SU-DHL-6 (cell line): ENCODE results near the gene RAD51B.

Experiments
- EZH2phosphoT487 ChIP-seq: fragments of 200-600 bp; sonication (generic), shearing (Covaris generic); conservative IDR thresholded peaks from 2 replicates; pipeline ENCODE4 v1.6.1; 2018; ENCODE audit warnings: mild to moderate bottlenecking, antibody characterized with exemption, low read length, moderate library complexity, mixed read lengths
- TF ChIP-seq, protein P1 (sequence below): fragments of 200-600 bp; sonication (generic); IDR thresholded peaks from one replicate; pipeline ENCODE4 v1.5.1; 2017; ENCODE audit warnings: antibody characterized with exemption, mild to moderate bottlenecking, low read length, moderate library complexity; ENCODE audit not compliant: insufficient read depth, poor library complexity, severe bottlenecking

- TF ChIP-seq, protein P1, sequence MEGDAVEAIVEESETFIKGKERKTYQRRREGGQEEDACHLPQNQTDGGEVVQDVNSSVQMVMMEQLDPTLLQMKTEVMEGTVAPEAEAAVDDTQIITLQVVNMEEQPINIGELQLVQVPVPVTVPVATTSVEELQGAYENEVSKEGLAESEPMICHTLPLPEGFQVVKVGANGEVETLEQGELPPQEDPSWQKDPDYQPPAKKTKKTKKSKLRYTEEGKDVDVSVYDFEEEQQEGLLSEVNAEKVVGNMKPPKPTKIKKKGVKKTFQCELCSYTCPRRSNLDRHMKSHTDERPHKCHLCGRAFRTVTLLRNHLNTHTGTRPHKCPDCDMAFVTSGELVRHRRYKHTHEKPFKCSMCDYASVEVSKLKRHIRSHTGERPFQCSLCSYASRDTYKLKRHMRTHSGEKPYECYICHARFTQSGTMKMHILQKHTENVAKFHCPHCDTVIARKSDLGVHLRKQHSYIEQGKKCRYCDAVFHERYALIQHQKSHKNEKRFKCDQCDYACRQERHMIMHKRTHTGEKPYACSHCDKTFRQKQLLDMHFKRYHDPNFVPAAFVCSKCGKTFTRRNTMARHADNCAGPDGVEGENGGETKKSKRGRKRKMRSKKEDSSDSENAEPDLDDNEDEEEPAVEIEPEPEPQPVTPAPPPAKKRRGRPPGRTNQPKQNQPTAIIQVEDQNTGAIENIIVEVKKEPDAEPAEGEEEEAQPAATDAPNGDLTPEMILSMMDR, result no peak
- no peak for TF ChIP-seq EZH2phosphoT487
Observed at GRCh38 chr14:68079941-68080697, 260.5 kb downstream of the RAD51B start.
